GM23248 (cell line): ENCODE results near the gene ZNF426. TPM values are rescaled to one million over a fixed set of nuclear protein-coding genes. Genes with fewer than 3 reads are reported as not detected.
"Not testable (repeated sequence)": the region's sequence is repeated elsewhere in the genome, so short reads cannot be mapped to it uniquely, and the experiment has no call there.

Experiments
- DNase-seq: peaks from one replicate; pipeline ENCODE4 v3.0.0-alpha.2; 2015
- H2AFZ ChIP-seq: fragments of 200-600 bp; sonication (generic); 2 replicates; pipeline ENCODE4 v1.6.1; 2016; ENCODE audit warnings: antibody characterized with exemption
- H3F3A ChIP-seq: fragments of 200-600 bp; sonication (generic); 2 replicates; pipeline ENCODE4 v1.6.1; 2016; ENCODE audit warnings: mild to moderate bottlenecking, antibody characterized with exemption, mixed run types; ENCODE audit not compliant: insufficient read depth
- H3K27ac ChIP-seq: fragments of 200-600 bp; sonication (generic); 2 replicates; pipeline ENCODE4 v1.5.1; 2016; ENCODE audit warnings: mild to moderate bottlenecking
- H3K27me3 ChIP-seq: fragments of 200-600 bp; sonication (generic); replicated peaks from 2 replicates; pipeline ENCODE4 v1.6.1; 2016; ENCODE audit warnings: mild to moderate bottlenecking; ENCODE audit not compliant: insufficient read depth
- H3K36me3 ChIP-seq: fragments of 200-600 bp; sonication (generic); 2 replicates; pipeline ENCODE4 v1.6.1; 2016; ENCODE audit warnings: low read depth, mild to moderate bottlenecking
- H3K4me1 ChIP-seq: fragments of 200-600 bp; sonication (generic); 2 replicates; pipeline ENCODE4 v1.6.1; 2016; ENCODE audit warnings: mild to moderate bottlenecking; ENCODE audit not compliant: insufficient read depth
- H3K4me2 ChIP-seq: fragments of 200-600 bp; sonication (generic); one replicate; pipeline ENCODE4 v1.6.1; 2016; ENCODE audit warnings: mild to moderate bottlenecking; ENCODE audit not compliant: unreplicated experiment
- H3K4me3 ChIP-seq: fragments of 200-600 bp; sonication (generic); 2 replicates; pipeline ENCODE4 v1.5.1; 2016; ENCODE audit warnings: mild to moderate bottlenecking
- H3K79me2 ChIP-seq: fragments of 200-600 bp; sonication (generic); 2 replicates; pipeline ENCODE4 v1.6.1; 2016; ENCODE audit warnings: mild to moderate bottlenecking; ENCODE audit not compliant: insufficient read depth
- H3K9ac ChIP-seq: fragments of 200-600 bp; sonication (generic); 2 replicates; pipeline ENCODE4 v1.6.1; 2016; ENCODE audit warnings: mild to moderate bottlenecking
- H3K9me2 ChIP-seq: fragments of 200-600 bp; sonication (generic); 2 replicates; pipeline ENCODE4 v1.6.1; 2016; ENCODE audit warnings: mixed run types, mild to moderate bottlenecking, moderate library complexity; ENCODE audit not compliant: insufficient read depth
- H3K9me3 ChIP-seq: fragments of 200-600 bp; sonication (generic); one replicate; pipeline ENCODE4 v1.6.1; 2017; ENCODE audit warnings: low read depth
- H4K20me1 ChIP-seq: fragments of 200-600 bp; sonication (generic); 2 replicates; pipeline ENCODE4 v1.6.0; 2016; ENCODE audit not compliant: insufficient read depth
- EZH2 ChIP-seq: fragments of 200-600 bp; sonication (generic); IDR thresholded peaks from 2 replicates; pipeline ENCODE4 v1.6.1; 2018; ENCODE audit warnings: antibody characterized with exemption, mild to moderate bottlenecking; ENCODE audit not compliant: insufficient read depth, poor library complexity, severe bottlenecking
- EZH2phosphoT487 ChIP-seq: fragments of 200-600 bp; sonication (generic); IDR thresholded peaks from 2 replicates; pipeline ENCODE4 v1.6.1; 2018; ENCODE audit warnings: antibody characterized with exemption, moderate library complexity, mild to moderate bottlenecking, low read depth; ENCODE audit not compliant: insufficient read depth
- WGBS, 2 experiments: methylation state at CpG; one replicate each; pipeline ENCODE4 v1.1.6; 2015 to 2017; ENCODE audit warnings: low lambda C conversion rate in 2 of 2, low coverage in 1 of 2; ENCODE audit errors: missing lambda C conversion rate in 2 of 2; 5-methylcytosine and 5-hydroxymethylcytosine counted together
- in situ Hi-C: fragments of 300-500 bp; cut with MboI; formaldehyde crosslinking; loops from 2 replicates; pipeline ENCODE4 v1.15.0; 2020
- polyA plus RNA-seq: library from polyadenylated mRNA; unstranded; fragments of >200 nt; fragmentation: Nextera tagmentation; extraction: Ambion mirVana; gene quantifications from 2 replicates; pipeline ENCODE4 v1.2.1, GENCODE V29; 2016
- total RNA-seq: library from RNA; depleted of rRNA; stranded (reverse); fragments of >200 nt; shearing (Covaris generic); gene quantifications from 2 replicates; pipeline ENCODE4 v1.2.3, GENCODE V29; 2014; rRNA removed

The ZNF426 gene
- total RNA-seq (15.7 and 17.6 TPM in 2 replicates), polyA plus RNA-seq (10.5 and 10.6 TPM in 2 replicates)

DNA sequence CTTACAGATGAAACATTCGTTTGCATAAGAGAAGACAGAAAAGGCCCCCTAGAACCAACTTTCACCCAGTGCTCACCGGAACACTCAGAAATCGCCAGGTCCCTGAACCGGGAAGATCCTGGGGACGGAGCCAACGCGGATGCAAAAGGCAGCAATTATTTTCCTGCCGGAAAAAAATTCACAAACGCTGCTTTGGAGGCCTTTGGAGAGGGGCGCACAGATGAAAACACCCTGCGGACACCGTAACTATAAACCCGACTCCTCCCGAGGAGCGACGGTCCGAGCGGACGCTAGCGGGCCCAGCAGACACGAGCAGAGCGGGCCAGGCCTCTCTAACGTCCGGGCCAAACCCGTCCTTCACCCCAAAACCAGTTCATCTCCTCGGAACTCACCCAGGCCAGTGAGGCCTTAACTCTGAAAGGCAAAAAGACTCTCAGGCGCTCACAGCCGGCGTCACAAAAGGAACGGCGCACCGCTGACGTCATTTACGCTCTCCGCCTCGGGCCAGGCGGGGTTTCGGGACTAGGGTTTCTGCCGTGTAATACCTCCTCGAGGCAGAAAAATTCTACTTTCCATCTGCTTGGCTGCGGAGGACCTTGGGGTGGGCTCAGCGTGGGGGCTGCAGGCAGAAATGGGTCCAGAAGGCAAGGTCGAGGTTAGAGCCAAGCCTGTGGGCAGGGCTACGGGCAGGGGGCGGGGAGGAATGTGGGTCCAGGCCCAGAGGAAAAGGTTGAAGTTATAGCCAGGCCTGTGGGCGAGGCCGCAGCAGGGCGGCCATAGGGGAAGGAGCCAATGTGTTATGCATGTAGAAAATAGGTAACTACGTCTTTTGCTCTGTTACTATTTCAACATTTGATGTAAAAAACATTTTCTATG, at the start of gene ZNF426:
Gene ZNF426, minus strand, starts transcription at position 463 of the 876 bp plus-strand sequence. CDS start 2,413 bp downstream, outside the sequence.
- Histone ChIP-seq H4K20me1 (no peaks in the 10 kb centered on the region), H3K4me1 (peaks cover 7% of the 10 kb centered on the region; the same call in 1 of the 2 replicates), H3F3A (peaks cover 3% of the 10 kb centered on the region; the same call in 1 of the 2 replicates), H2AFZ (peak within 1 kb of the TSS; percentile 94), H3K9me3 (no peaks in the 10 kb centered on the region), H3K36me3 (peaks cover 34% of the 10 kb centered on the region), H3K4me3 (peak within 1 kb of the TSS; percentile 94), H3K27ac (peak within 1 kb of the TSS; percentile 96), H3K9ac (peak within 1 kb of the TSS; percentile 99), H3K4me2 (peak within 1 kb of the TSS; percentile 87), H3K9me2 (no peaks in the 10 kb centered on the region), H3K27me3 (no peaks in the 10 kb centered on the region), H3K79me2 (peaks cover 38% of the 10 kb centered on the region)
- DNase-seq, result peak; percentile 96
- 1% methylated on average over 48 to 49 of the region's 49 CpGs for WGBS, 2 experiments
- in situ Hi-C loops, result no loop called here
- no peak for TF ChIP-seq EZH2
- TF ChIP-seq EZH2phosphoT487, result no peak

DNA sequence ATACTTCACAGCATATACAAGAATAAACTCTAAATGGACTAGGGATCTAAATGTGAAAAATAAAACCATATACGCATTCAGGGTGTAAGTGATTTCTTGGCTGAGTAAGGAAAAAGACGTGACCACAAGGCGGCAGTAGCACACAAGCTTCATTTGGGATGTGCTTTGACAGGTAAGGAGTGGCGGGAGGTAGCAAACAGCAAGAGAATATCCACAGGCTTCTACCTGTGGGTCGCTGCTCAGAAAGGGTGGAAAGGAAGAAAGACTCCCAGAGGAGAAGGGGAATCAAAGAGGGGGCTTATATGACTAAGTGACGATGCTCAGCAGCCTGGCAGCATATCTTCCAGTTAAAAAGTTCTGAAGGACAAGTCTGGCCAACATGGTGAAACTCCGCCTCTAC, 48.3 kb upstream of the ZNF426 start:
- 13 to 15% methylated on average over 7 of the region's 7 CpGs for WGBS, 2 experiments
- Histone ChIP-seq H3K27me3 (no peaks in the 10 kb centered on the region), H3K4me1 (0 out of 2 replicates have a peak, but pooled peaks cover 4% of the 10 kb centered on the region), H3K36me3 (no peaks in the 10 kb centered on the region), H3K4me2 (peak overlapping the region; percentile 18), H3K4me3 (no peak overlapping the region), H3K79me2 (peaks cover 30% of the 10 kb centered on the region), H3K27ac (no peak overlapping the region), H3F3A (peaks cover 5% of the 10 kb centered on the region; the same call in 1 of the 2 replicates), H2AFZ (peak overlapping the region; percentile 79), H3K9ac (no peak overlapping the region), H3K9me2 (no peaks in the 10 kb centered on the region), H4K20me1 (no peaks in the 10 kb centered on the region), H3K9me3 (no peaks in the 10 kb centered on the region)
- TF ChIP-seq EZH2 (no peak), EZH2phosphoT487 (no peak)
- peak; percentile 66 for DNase-seq
- in situ Hi-C loops, result no loop called here

DNA sequence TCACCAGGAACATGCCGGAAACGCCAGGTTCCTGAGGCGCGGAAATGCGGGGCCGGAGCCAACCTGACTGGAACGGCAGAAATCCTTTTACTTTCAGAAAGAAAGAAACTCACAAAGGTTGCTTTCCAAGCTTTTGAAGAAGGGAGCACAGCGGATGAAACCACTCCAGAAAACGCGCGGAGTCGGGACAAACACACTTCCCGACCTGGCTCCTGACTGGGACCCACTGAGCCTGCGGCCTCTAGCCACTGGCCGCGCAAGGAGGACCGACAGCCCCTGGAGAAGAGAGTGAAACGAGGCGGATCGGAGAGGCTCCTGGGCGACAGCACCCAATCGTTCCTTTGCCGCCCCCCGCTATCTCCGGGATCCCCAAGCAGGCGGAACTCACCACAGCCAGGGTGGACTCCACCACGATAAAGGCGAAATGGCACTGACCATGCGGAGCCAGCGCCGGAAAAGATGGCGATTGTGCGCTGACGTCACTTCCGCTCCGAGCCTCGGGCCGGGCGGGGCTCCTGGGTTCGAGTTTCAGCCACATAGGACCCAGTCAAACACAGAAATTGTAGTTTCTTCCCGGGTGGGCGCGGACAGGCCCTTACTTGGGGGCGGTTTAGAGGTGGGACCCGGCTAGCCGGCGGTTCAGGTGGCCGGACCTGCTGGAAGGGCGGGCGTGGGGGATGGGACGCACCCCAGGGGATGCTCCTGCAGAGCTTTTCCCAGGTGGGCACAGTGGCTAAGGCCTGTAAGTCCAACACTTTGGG, 45.8 kb upstream of the ZNF426 start, which contains the start of gene ZNF121:
Gene ZNF121, minus strand, starts transcription at position 432 of the 761 bp plus-strand sequence. CDS start 16,407 bp downstream, outside the sequence.
- peaks cover 10% of the 10 kb centered on the region; the same call in 1 of the 2 replicates for H3F3A ChIP-seq
- H3K79me2 ChIP-seq, result peaks cover 55% of the 10 kb centered on the region
- in situ Hi-C loops, result no loop called here
- TF ChIP-seq EZH2phosphoT487, result no peak
- TF ChIP-seq EZH2, result no peak
- H4K20me1 ChIP-seq, result peaks cover under 1% of the 10 kb centered on the region; the same call in 1 of the 2 replicates
- peak within 1 kb of the TSS; percentile 85 for H3K9ac ChIP-seq
- H3K9me2 ChIP-seq, result no peaks in the 10 kb centered on the region
- peak within 1 kb of the TSS; percentile 83 for H3K4me3 ChIP-seq
- WGBS, 2 experiments, result 1 to 2% methylated on average over 46 to 51 of the region's 51 CpGs
- H3K4me2 ChIP-seq, result peak within 1 kb of the TSS; percentile 91
- peak; percentile 92 for DNase-seq
- H3K36me3 ChIP-seq, result 0 out of 2 replicates have a peak, but pooled peaks cover 3% of the 10 kb centered on the region
- no peaks in the 10 kb centered on the region for H3K27me3 ChIP-seq
- no peaks in the 10 kb centered on the region for H3K9me3 ChIP-seq
- H3K27ac ChIP-seq, result peak within 1 kb of the TSS; percentile 63
- 0 out of 2 replicates have a peak, but pooled peaks cover 4% of the 10 kb centered on the region for H3K4me1 ChIP-seq
- peak within 1 kb of the TSS; percentile 90 for H2AFZ ChIP-seq

DNA sequence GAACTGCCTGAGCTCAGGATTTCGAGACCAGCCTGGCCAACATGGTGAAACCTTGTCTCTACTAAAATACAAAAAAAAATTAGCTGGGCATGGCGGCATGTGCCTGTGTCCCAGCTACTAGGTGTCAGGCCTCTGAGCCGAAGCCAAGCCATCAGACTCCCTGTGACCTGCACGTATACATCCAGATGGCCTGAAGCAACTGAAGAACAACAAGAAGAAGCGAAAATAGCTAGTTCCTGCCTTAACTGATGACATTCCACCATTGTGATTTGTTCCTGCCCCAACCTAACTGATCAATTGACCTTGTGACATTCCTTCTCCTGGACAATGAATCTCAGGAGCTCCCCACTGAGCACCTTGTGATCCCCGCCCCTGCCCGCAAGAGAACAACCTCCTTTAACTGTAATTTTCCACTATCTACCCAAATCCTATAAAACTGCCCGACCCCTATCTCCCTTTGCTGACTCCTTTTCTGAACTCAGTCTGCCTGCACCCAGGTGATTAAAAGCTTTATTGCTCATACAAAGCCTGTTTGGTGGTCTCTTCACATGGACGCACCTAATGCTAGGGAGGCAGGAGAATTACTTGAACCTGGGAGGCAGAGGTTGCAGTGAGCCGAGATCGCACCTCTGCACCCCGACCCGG, 43.8 kb upstream of the ZNF426 start:
- H4K20me1 ChIP-seq, DNase-seq, H3K4me3 ChIP-seq, H3K27ac ChIP-seq, H3K27me3 ChIP-seq, H3K9me3 ChIP-seq, in situ Hi-C loops, H3K9ac ChIP-seq, H3K4me1 ChIP-seq, H3K9me2 ChIP-seq, H3K4me2 ChIP-seq, H3K36me3 ChIP-seq, H2AFZ ChIP-seq: not testable (repeated sequence)
- peaks cover 14% of the 10 kb centered on the region; the same call in 1 of the 2 replicates for H3F3A ChIP-seq
- peaks cover 76% of the 10 kb centered on the region for H3K79me2 ChIP-seq
- WGBS, 2 experiments, result 96 to 98% methylated on average over 13 of the region's 13 CpGs
